ENCODE measurements around the gene THEMIS. TPM values are rescaled to one million over a fixed set of nuclear protein-coding genes. Genes with fewer than 3 reads are reported as not detected.
"Not testable (repeated sequence)": the region's sequence is repeated elsewhere in the genome, so short reads cannot be mapped to it uniquely, and the experiment has no call there.

THEMIS gene
- total RNA-seq, 1 donor from 2014 or later = under 0.01 TPM

DNA sequence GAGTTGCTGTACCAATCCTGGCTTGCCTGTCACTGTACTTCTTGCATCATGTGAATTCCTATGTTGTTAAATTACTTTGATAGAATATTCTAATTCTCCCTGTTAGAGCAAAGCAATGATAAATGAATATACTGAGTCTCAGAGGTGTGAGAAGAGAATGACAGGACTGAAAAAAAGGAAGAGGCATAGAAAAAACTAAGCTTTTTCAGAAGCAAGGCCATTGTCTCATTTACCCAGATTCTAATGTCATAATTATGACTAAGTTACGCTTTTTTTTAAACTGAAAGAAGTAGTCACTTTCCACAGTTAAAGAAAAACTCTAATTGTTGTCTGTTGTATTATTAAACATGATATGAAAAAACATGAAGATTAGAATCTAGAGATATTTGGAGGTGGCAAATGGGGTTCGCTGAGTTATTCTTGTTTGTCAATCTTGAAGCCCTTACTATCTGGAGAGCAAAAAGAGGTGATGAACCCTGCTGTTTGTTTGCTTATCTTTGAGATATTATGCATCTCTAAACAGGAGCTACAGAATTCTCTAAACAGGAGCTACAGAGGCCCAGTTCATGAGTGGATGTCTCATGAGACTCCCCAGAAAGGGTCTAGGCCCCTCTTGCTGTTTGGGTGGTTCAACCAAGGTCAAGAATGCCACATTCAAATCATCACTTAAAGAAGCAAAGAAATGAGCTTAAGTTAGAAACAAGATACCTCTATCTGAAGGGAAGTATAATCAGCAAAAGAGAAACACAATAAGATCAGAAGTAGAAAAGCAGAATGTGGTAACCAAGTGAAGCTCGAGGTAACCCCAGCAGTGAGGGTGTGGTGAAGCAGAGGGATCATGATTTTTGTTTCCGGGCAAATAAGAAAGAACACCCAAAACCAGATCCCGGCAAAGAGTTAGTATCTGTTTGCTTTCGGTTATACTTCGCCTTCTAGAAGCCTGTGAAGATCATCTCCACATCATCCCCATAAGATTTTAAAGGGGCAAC is 33.3 kb upstream of the THEMIS start:
- Histone ChIP-seq H3K27ac (ENCODE audit: low read depth, low read length) (no peak overlapping the region), H3K27me3 (ENCODE audit: control insufficient read depth in 3 of 3, insufficient read depth in 3 of 3, low read length in 3 of 3) (no peaks in the 10 kb centered on the region), H3K4me3 (ENCODE audit: low read length in 3 of 3) (no peak overlapping the region)

DNA sequence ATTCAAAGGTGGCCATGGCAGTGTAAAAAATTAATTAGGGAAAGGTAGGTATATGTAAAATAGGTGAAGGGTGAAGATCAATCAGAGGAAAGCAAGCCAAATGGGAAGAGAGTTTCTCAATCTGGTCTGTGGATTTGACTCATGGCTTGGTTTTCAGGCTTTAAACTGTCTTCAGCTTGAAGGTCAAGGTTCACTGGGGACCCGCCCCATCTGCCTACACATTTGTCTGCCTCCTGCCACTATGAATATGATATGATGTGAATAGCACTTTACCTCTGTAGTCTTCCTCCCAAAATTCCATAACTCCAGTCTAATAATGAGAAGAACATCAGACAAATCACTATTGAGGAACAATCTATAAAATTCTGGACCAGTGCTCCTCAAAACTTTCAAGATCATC is 32.3 kb upstream of the THEMIS start:
- Histone ChIP-seq H3K36me3 (ENCODE audit: control insufficient read depth in 3 of 3, insufficient read depth in 3 of 3, low read length in 3 of 3) (no peaks in the 10 kb centered on the region), H3K9ac (ENCODE audit: low read depth in 1 of 3, low read length in 3 of 3) (no peak overlapping the region), H3K4me3 (ENCODE audit: low read length in 3 of 3) (no peak overlapping the region), H3K4me1 (ENCODE audit: control insufficient read depth in 3 of 3, insufficient read depth in 3 of 3, low read length in 3 of 3) (no peaks in the 10 kb centered on the region), H3K27ac (ENCODE audit: low read depth, low read length) (no peak overlapping the region), H3K27me3 (ENCODE audit: control insufficient read depth in 3 of 3, insufficient read depth in 3 of 3, low read length in 3 of 3) (no peaks in the 10 kb centered on the region), H3K9me3 (ENCODE audit: control insufficient read depth in 3 of 3, low read length in 3 of 3) (peaks cover 0 to 10% (median 5%) of the 10 kb centered on the region in 3 donors)

More for the DNA sequence above, 33.3 kb upstream of the THEMIS start:
- Histone ChIP-seq H3K4me1 (ENCODE audit: control insufficient read depth in 3 of 3, insufficient read depth in 3 of 3, low read length in 3 of 3) (no peaks in the 10 kb centered on the region), H3K36me3 (ENCODE audit: control insufficient read depth in 3 of 3, insufficient read depth in 3 of 3, low read length in 3 of 3) (no peaks in the 10 kb centered on the region), H3K9ac (ENCODE audit: low read depth in 1 of 3, low read length in 3 of 3) (no peak overlapping the region), H3K9me3 (ENCODE audit: control insufficient read depth in 3 of 3, low read length in 3 of 3) (peaks cover 0 to 10% (median 5%) of the 10 kb centered on the region in 3 donors)

DNA sequence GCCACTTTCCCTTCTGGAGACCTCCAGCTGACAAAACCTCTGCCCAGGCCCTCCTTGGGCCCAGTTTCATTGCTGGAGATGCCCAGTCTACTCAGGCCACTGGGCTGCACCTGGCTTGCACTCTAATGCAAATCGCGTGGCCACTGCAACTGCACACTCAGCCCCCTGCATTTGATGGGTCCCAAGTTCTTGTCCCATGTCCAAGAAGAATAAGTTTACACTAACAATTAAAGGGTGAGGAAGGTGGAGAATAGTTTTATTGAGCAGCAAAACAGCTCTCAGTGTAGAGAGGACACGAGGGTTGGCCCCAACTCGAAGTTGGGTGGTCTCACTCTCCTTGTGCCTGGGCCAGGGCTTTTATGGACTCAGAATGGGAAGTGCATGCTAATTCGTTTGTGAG is 31.9 kb upstream of the THEMIS start:
- Histone ChIP-seq H3K27ac (ENCODE audit: low read depth, low read length) (no peak overlapping the region), H3K36me3 (ENCODE audit: control insufficient read depth in 3 of 3, insufficient read depth in 3 of 3, low read length in 3 of 3) (no peaks in the 10 kb centered on the region), H3K9me3 (ENCODE audit: control insufficient read depth in 3 of 3, low read length in 3 of 3) (peaks cover 0 to 10% (median 5%) of the 10 kb centered on the region in 3 donors), H3K27me3 (ENCODE audit: control insufficient read depth in 3 of 3, insufficient read depth in 3 of 3, low read length in 3 of 3) (no peaks in the 10 kb centered on the region), H3K9ac (ENCODE audit: low read depth in 1 of 3, low read length in 3 of 3) (no peak overlapping the region), H3K4me1 (ENCODE audit: control insufficient read depth in 3 of 3, insufficient read depth in 3 of 3, low read length in 3 of 3) (no peaks in the 10 kb centered on the region), H3K4me3 (ENCODE audit: low read length in 3 of 3) (no peak overlapping the region)

DNA sequence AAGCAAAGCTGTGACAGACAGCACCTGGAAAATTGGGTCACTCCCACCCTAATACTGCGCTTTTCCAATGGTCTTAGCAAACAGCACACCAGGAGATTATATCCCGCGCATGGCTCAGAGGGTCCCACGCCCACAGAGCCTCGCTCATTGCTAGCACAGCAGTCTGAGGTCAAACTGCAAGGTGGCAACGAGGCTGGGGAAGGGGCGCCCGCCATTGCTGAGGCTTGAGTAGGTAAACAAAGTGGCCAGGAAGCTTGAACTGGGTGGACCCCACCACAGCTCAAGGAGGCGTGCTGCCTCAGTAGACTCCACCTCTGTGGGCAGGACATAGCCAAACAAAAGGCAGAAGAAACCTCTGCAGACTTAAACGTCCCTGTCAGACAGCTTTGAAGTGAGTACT is 25.6 kb upstream of the THEMIS start:
- not testable (repeated sequence) for H3K27ac ChIP-seq (ENCODE audit: low read depth, low read length); H3K4me3 ChIP-seq (ENCODE audit: low read length in 3 of 3); H3K36me3 ChIP-seq (ENCODE audit: control insufficient read depth in 3 of 3, insufficient read depth in 3 of 3, low read length in 3 of 3); H3K4me1 ChIP-seq (ENCODE audit: control insufficient read depth in 3 of 3, insufficient read depth in 3 of 3, low read length in 3 of 3); H3K9ac ChIP-seq (ENCODE audit: low read depth in 1 of 3, low read length in 3 of 3); H3K27me3 ChIP-seq (ENCODE audit: control insufficient read depth in 3 of 3, insufficient read depth in 3 of 3, low read length in 3 of 3); H3K9me3 ChIP-seq (ENCODE audit: control insufficient read depth in 3 of 3, low read length in 3 of 3)

DNA sequence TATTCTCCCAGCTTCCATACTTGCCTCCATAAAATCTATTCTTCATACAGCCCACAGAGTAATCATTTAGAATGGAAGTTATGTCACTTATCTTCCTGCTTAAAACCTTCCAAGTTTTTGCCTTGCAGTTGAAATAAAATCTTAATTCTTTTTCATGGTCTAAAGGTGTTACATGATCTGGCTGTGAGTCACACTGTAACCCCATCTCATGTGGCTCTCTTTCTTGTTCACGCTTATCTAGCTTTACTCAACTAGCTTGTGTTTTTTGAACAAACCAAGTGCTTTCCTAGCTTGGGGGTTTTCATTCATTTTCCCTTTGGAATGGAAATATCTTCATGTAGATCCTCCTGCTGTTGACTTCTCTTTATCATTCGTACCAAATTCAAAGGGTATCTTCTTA is 23.6 kb upstream of the THEMIS start:
- Histone ChIP-seq H3K27me3 (ENCODE audit: control insufficient read depth in 3 of 3, insufficient read depth in 3 of 3, low read length in 3 of 3) (no peaks in the 10 kb centered on the region), H3K9ac (ENCODE audit: low read depth in 1 of 3, low read length in 3 of 3) (no peak overlapping the region), H3K4me1 (ENCODE audit: control insufficient read depth in 3 of 3, insufficient read depth in 3 of 3, low read length in 3 of 3) (no peaks in the 10 kb centered on the region), H3K4me3 (ENCODE audit: low read length in 3 of 3) (no peak overlapping the region), H3K36me3 (ENCODE audit: control insufficient read depth in 3 of 3, insufficient read depth in 3 of 3, low read length in 3 of 3) (no peaks in the 10 kb centered on the region), H3K9me3 (ENCODE audit: control insufficient read depth in 3 of 3, low read length in 3 of 3) (no peaks in the 10 kb centered on the region), H3K27ac (ENCODE audit: low read depth, low read length) (no peak overlapping the region)

DNA sequence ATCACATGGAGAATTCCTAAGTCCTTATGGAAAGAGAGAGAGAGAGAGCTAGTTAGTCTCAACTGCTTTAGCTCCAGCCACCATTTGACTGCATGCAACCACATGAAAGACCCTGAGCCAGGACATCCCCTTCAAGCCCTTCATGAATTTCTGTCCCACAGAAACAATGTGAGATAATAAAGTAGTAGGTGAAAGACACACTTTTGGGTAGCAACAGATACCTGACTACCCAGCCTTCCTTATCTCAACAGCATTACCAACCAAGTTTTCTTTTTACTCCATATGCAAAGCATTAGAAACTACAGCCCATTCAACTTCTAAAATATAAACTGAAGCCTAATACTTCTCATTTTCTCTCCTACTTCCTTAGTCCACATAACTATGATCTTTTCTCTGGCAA is 23.2 kb upstream of the THEMIS start:
- Histone ChIP-seq H3K4me1 (ENCODE audit: control insufficient read depth in 3 of 3, insufficient read depth in 3 of 3, low read length in 3 of 3) (no peaks in the 10 kb centered on the region), H3K36me3 (ENCODE audit: control insufficient read depth in 3 of 3, insufficient read depth in 3 of 3, low read length in 3 of 3) (no peaks in the 10 kb centered on the region), H3K4me3 (ENCODE audit: low read length in 3 of 3) (no peak overlapping the region), H3K9ac (ENCODE audit: low read depth in 1 of 3, low read length in 3 of 3) (no peak overlapping the region), H3K27ac (ENCODE audit: low read depth, low read length) (no peak overlapping the region), H3K9me3 (ENCODE audit: control insufficient read depth in 3 of 3, low read length in 3 of 3) (no peaks in the 10 kb centered on the region), H3K27me3 (ENCODE audit: control insufficient read depth in 3 of 3, insufficient read depth in 3 of 3, low read length in 3 of 3) (no peaks in the 10 kb centered on the region)

DNA sequence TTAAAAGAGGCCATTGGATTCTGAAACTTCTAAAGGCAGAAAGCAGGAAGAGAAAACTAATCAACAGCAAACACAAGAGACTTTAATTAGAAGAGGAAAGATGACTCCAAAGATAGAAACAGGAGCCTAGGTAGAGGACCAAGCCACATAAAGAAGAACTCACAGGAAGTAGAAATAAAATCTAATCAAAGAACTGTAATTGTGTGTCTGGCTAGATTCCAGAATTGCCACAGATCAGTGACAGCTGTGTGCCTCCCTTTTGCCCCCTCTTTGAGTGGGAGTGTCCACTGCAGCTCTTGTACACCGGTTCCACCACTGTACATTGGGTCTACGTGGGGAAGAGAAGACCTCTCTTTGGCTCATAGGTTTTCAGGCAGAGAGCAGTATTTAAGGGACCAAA is 22.3 kb upstream of the THEMIS start:
- Histone ChIP-seq H3K9me3 (ENCODE audit: control insufficient read depth in 3 of 3, low read length in 3 of 3) (no peaks in the 10 kb centered on the region), H3K4me1 (ENCODE audit: control insufficient read depth in 3 of 3, insufficient read depth in 3 of 3, low read length in 3 of 3) (no peaks in the 10 kb centered on the region), H3K36me3 (ENCODE audit: control insufficient read depth in 3 of 3, insufficient read depth in 3 of 3, low read length in 3 of 3) (no peaks in the 10 kb centered on the region), H3K27ac (ENCODE audit: low read depth, low read length) (no peak overlapping the region), H3K27me3 (ENCODE audit: control insufficient read depth in 3 of 3, insufficient read depth in 3 of 3, low read length in 3 of 3) (no peaks in the 10 kb centered on the region), H3K9ac (ENCODE audit: low read depth in 1 of 3, low read length in 3 of 3) (no peak overlapping the region), H3K4me3 (ENCODE audit: low read length in 3 of 3) (no peak overlapping the region)

DNA sequence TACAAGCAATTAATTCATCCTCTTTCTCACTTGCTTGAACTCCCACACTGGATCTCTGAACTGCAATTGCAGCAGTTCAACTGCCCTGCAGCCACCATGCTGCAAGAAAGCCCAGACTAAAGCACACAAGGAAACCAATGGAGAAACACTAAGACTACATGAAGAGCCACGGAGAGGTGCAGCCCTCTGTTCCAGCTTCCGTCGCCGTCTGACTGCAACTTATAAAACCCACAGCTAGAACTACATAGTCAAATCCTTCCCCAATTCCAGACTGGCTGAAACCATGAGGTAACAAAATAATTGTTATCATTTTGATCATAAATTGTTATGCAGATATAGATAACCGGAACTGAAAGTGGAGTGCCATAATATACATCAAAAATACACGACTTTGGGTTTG is 21.1 kb upstream of the THEMIS start:
- no peak overlapping the region for H3K27ac ChIP-seq (ENCODE audit: low read depth, low read length)
- H3K4me1 ChIP-seq (ENCODE audit: control insufficient read depth in 3 of 3, insufficient read depth in 3 of 3, low read length in 3 of 3) = no peaks in the 10 kb centered on the region
- H3K9me3 ChIP-seq (ENCODE audit: control insufficient read depth in 3 of 3, low read length in 3 of 3) = no peaks in the 10 kb centered on the region
- H3K27me3 ChIP-seq (ENCODE audit: control insufficient read depth in 3 of 3, insufficient read depth in 3 of 3, low read length in 3 of 3) = no peaks in the 10 kb centered on the region
- no peak overlapping the region for H3K4me3 ChIP-seq (ENCODE audit: low read length in 3 of 3)
- no peak overlapping the region for H3K9ac ChIP-seq (ENCODE audit: low read depth in 1 of 3, low read length in 3 of 3)
- no peaks in the 10 kb centered on the region for H3K36me3 ChIP-seq (ENCODE audit: control insufficient read depth in 3 of 3, insufficient read depth in 3 of 3, low read length in 3 of 3)

DNA sequence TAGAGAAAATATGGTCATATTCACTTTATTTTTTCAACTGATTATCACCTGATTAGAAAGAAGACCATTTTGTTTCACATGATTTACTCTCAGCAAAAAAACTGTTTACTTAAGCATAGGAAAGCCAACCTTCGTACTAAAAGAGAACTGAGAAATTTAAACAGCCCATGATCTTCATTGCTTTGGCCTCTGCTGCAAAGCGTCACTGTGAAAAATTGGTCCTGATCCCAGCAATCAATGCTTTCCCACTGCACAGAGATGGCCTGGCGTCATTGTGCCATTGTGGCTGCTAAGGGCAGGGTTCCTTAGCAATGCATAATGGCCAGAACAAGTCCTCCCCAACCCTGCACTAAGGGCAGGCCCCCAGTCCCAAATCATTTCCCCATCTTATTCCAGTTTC is 19.9 kb upstream of the THEMIS start:
- H3K27me3 ChIP-seq (ENCODE audit: control insufficient read depth in 3 of 3, insufficient read depth in 3 of 3, low read length in 3 of 3) = no peaks in the 10 kb centered on the region
- H3K9ac ChIP-seq (ENCODE audit: low read depth in 1 of 3, low read length in 3 of 3) = no peak overlapping the region
- H3K27ac ChIP-seq (ENCODE audit: low read depth, low read length) = no peak overlapping the region
- H3K9me3 ChIP-seq (ENCODE audit: control insufficient read depth in 3 of 3, low read length in 3 of 3) = no peaks in the 10 kb centered on the region
- no peaks in the 10 kb centered on the region for H3K4me1 ChIP-seq (ENCODE audit: control insufficient read depth in 3 of 3, insufficient read depth in 3 of 3, low read length in 3 of 3)
- no peak overlapping the region for H3K4me3 ChIP-seq (ENCODE audit: low read length in 3 of 3)
- H3K36me3 ChIP-seq (ENCODE audit: control insufficient read depth in 3 of 3, insufficient read depth in 3 of 3, low read length in 3 of 3) = no peaks in the 10 kb centered on the region

DNA sequence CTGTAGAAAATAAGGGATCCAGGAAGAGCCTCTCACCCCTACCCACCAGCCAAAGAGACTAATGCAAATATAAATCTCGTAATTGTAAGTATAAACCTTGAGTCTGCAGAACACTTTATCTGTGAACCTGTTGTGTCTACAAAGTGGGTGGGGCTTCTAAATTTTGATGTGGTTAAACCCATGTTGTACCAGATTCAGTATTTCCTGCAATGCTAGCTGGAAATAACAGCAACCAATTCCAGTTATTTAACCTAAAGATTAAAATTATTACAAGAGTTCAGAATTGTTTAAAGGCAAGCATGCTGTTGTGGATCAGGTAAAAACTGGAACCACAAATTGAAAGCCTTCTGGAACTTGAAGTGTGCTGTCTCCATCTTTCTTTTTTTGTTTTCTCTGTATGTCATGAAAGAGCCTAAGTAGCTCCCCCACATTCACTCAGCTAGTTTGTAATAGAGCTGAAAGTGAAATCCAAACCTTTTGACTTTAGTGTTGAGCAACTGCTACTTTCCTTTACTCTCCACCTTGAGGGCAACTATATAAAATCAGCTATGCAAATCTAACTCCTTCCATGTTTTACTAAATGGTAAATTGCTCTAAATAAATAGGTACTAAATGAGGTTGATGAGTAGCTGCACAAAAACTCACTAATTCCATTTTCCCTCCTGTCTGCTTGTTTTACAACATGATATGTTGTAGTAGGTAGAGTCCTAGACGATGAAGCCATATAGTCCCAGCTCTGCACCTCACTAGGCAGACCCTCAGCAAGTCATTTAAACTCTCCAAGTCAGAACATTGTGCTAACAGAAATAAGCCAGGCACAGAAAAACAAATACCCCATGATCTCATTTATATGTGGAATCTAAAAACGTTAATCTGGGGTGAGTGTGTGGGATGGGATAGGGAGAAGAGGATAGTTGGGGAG is 17.9 kb upstream of the THEMIS start:
- H3K27ac ChIP-seq (ENCODE audit: low read depth, low read length) = no peak overlapping the region
- H3K9me3 ChIP-seq (ENCODE audit: control insufficient read depth in 3 of 3, low read length in 3 of 3) = no peaks in the 10 kb centered on the region
- no peak overlapping the region for H3K9ac ChIP-seq (ENCODE audit: low read depth in 1 of 3, low read length in 3 of 3)
- H3K4me1 ChIP-seq (ENCODE audit: control insufficient read depth in 3 of 3, insufficient read depth in 3 of 3, low read length in 3 of 3) = no peaks in the 10 kb centered on the region
- no peaks in the 10 kb centered on the region for H3K27me3 ChIP-seq (ENCODE audit: control insufficient read depth in 3 of 3, insufficient read depth in 3 of 3, low read length in 3 of 3)
- no peaks in the 10 kb centered on the region for H3K36me3 ChIP-seq (ENCODE audit: control insufficient read depth in 3 of 3, insufficient read depth in 3 of 3, low read length in 3 of 3)
- H3K4me3 ChIP-seq (ENCODE audit: low read length in 3 of 3) = no peak overlapping the region
